ENCODE results near the gene CAPZA1.

- no peak for TF ChIP-seq CTCF (IDR thresholded peaks at IDR 0.05; ENCODE audit: low read depth, low read length)
- no peak for TF ChIP-seq EZH2phosphoT487 (IDR thresholded peaks at IDR 0.05; ENCODE audit: low read depth)
Measured at GRCh38 chr1:112695276-112695675, 75.6 kb downstream of the CAPZA1 start.

Measured in OCI-LY3 (cell line).